ENCODE results near the gene BCAS1.

Gene BCAS1

DNA sequence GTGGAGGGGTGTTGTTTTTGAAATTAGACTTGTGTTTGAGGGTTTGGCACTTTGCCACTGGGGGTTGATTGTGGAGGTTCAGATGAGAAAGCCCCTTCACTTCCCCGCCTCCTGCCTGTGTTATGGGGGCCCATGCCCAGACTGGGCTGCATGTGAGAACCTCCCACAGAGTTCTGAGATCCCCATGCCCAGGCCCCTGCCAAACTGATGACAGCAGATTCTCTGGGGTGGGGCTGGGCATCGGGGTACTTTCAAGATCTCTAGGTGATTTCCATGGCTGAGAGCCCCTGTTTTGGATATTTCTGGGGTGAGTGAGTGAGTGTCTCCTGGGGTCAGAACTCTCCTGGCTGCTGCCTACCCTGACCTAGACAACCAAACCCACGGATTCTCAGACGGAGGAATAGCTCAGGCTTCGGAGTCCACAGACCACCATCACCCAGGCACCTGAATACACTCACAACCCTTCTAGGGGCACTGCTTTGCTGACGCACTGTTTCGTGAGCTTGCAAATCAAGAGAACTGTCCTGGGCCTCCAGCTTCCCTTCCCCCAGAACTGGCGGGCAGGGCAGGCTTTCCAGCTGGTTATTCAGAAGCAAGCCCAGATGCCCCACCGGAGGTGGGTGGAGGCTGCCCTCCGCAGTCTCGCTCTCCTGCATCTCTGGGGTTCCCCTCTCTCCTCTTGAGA is 6.3 kb downstream of the BCAS1 start (continued):
- TF ChIP-seq, protein P1, sequence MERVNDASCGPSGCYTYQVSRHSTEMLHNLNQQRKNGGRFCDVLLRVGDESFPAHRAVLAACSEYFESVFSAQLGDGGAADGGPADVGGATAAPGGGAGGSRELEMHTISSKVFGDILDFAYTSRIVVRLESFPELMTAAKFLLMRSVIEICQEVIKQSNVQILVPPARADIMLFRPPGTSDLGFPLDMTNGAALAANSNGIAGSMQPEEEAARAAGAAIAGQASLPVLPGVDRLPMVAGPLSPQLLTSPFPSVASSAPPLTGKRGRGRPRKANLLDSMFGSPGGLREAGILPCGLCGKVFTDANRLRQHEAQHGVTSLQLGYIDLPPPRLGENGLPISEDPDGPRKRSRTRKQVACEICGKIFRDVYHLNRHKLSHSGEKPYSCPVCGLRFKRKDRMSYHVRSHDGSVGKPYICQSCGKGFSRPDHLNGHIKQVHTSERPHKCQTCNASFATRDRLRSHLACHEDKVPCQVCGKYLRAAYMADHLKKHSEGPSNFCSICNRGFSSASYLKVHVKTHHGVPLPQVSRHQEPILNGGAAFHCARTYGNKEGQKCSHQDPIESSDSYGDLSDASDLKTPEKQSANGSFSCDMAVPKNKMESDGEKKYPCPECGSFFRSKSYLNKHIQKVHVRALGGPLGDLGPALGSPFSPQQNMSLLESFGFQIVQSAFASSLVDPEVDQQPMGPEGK (CRISPR knock-in tag; IDR thresholded peaks at IDR 0.05; ENCODE audit: borderline replicate concordance) = no peak
- TF ChIP-seq ZFP30 (CRISPR knock-in tag; IDR thresholded peaks at IDR 0.05) = no peak
- no peak for TF ChIP-seq ZNF8 (CRISPR knock-in tag; IDR thresholded peaks at IDR 0.05)

DNA sequence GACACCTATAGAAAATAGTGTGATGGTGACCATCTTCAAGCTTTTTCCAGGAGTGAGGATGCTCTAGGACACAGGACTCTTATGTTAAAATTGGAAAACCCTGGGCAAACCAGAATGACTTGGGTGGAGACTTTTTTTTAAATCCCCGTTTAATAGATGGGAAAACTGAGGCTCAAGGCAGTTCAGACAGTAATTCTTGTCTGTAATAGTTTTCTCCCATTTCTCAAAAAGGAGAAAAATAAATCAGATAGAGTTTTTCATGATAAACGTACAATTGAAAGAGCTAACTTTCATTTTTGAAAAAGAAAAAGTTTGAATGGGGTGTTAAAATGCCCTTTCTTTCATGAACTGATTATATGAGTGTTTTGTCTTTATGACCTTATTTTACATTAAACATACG is 6.8 kb downstream of the BCAS1 start:
- no peak for ATAC-seq
- no peak for TF ChIP-seq ISL1 (CRISPR knock-in tag; IDR thresholded peaks at IDR 0.05)
- TF ChIP-seq ESRRG (CRISPR knock-in tag; IDR thresholded peaks at IDR 0.05) = no peak
- TF ChIP-seq ZNF8 (CRISPR knock-in tag; IDR thresholded peaks at IDR 0.05) = no peak
- no peak for TF ChIP-seq ARNTL (CRISPR knock-in tag; IDR thresholded peaks at IDR 0.05; ENCODE audit: borderline replicate concordance, low read depth)
- TF ChIP-seq PPARA (CRISPR knock-in tag; IDR thresholded peaks at IDR 0.05; ENCODE audit: borderline replicate concordance) = no peak
- no peak for TF ChIP-seq TCF4 (CRISPR knock-in tag; IDR thresholded peaks at IDR 0.05; ENCODE audit: borderline replicate concordance)
- TF ChIP-seq, protein P2, sequence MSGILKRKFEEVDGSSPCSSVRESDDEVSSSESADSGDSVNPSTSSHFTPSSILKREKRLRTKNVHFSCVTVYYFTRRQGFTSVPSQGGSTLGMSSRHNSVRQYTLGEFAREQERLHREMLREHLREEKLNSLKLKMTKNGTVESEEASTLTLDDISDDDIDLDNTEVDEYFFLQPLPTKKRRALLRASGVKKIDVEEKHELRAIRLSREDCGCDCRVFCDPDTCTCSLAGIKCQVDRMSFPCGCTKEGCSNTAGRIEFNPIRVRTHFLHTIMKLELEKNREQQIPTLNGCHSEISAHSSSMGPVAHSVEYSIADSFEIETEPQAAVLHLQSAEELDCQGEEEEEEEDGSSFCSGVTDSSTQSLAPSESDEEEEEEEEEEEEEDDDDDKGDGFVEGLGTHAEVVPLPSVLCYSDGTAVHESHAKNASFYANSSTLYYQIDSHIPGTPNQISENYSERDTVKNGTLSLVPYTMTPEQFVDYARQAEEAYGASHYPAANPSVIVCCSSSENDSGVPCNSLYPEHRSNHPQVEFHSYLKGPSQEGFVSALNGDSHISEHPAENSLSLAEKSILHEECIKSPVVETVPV (CRISPR knock-in tag; IDR thresholded peaks at IDR 0.05) = no peak
- no peak for TF ChIP-seq RARB (CRISPR knock-in tag; IDR thresholded peaks at IDR 0.05)
- no peak for TF ChIP-seq OSR1 (CRISPR knock-in tag; IDR thresholded peaks at IDR 0.05)
- TF ChIP-seq ZNF70 (CRISPR knock-in tag; IDR thresholded peaks at IDR 0.05) = no peak
- no peak for TF ChIP-seq ZNF565 (CRISPR knock-in tag; conservative IDR thresholded peaks at IDR 0.05; ENCODE audit: low read depth)
- TF ChIP-seq, protein P3, sequence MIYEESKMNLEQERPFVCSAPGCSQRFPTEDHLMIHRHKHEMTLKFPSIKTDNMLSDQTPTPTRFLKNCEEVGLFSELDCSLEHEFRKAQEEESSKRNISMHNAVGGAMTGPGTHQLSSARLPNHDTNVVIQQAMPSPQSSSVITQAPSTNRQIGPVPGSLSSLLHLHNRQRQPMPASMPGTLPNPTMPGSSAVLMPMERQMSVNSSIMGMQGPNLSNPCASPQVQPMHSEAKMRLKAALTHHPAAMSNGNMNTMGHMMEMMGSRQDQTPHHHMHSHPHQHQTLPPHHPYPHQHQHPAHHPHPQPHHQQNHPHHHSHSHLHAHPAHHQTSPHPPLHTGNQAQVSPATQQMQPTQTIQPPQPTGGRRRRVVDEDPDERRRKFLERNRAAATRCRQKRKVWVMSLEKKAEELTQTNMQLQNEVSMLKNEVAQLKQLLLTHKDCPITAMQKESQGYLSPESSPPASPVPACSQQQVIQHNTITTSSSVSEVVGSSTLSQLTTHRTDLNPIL (CRISPR knock-in tag; IDR thresholded peaks at IDR 0.05; ENCODE audit: low read depth) = no peak
- TF ChIP-seq, protein P1 (CRISPR knock-in tag; IDR thresholded peaks at IDR 0.05; ENCODE audit: borderline replicate concordance) = no peak
- TF ChIP-seq ZFP3 (CRISPR knock-in tag; IDR thresholded peaks at IDR 0.05) = no peak
- TF ChIP-seq CSDC2 (CRISPR knock-in tag; IDR thresholded peaks at IDR 0.05) = no peak
- TF ChIP-seq BACH2 (CRISPR knock-in tag; IDR thresholded peaks at IDR 0.05; ENCODE audit: borderline replicate concordance) = no peak
- no peak for TF ChIP-seq TOX (CRISPR knock-in tag; IDR thresholded peaks at IDR 0.05; ENCODE audit: borderline replicate concordance)
- TF ChIP-seq, protein P4, sequence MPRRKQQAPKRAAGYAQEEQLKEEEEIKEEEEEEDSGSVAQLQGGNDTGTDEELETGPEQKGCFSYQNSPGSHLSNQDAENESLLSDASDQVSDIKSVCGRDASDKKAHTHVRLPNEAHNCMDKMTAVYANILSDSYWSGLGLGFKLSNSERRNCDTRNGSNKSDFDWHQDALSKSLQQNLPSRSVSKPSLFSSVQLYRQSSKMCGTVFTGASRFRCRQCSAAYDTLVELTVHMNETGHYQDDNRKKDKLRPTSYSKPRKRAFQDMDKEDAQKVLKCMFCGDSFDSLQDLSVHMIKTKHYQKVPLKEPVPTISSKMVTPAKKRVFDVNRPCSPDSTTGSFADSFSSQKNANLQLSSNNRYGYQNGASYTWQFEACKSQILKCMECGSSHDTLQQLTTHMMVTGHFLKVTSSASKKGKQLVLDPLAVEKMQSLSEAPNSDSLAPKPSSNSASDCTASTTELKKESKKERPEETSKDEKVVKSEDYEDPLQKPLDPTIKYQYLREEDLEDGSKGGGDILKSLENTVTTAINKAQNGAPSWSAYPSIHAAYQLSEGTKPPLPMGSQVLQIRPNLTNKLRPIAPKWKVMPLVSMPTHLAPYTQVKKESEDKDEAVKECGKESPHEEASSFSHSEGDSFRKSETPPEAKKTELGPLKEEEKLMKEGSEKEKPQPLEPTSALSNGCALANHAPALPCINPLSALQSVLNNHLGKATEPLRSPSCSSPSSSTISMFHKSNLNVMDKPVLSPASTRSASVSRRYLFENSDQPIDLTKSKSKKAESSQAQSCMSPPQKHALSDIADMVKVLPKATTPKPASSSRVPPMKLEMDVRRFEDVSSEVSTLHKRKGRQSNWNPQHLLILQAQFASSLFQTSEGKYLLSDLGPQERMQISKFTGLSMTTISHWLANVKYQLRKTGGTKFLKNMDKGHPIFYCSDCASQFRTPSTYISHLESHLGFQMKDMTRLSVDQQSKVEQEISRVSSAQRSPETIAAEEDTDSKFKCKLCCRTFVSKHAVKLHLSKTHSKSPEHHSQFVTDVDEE (CRISPR knock-in tag; IDR thresholded peaks at IDR 0.05) = no peak
- TF ChIP-seq ZC3H10 (CRISPR knock-in tag; IDR thresholded peaks at IDR 0.05) = no peak

DNA sequence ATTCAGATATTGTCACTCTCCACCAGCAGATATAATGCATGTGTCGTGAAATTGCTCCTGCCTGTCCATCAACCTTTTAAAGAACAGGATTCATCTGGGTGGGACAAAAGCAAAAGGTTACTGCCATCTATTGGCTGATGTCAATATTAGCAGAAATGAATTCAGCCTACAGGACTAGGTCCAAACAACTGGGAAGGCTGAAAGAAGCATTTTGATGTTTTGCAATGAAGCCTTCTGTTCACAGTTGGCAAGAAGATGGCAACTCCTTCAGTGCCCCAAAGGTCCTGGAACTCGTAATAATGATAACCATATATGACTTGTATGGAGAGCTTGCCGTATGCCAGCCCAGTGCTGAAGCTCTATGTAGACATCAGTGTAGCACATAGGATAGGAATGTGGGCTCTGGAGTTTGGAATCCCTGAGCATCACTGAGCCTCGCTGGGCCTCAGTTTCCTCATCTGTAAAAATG is 7.5 kb downstream of the BCAS1 start:
- peak; percentile 92 for ATAC-seq
- TF ChIP-seq ZNF8 (CRISPR knock-in tag; IDR thresholded peaks at IDR 0.05) (no peak), ZNF70 (CRISPR knock-in tag; IDR thresholded peaks at IDR 0.05) (no peak), RARB (CRISPR knock-in tag; IDR thresholded peaks at IDR 0.05) (no peak), PPARA (CRISPR knock-in tag; IDR thresholded peaks at IDR 0.05; ENCODE audit: borderline replicate concordance) (no peak), BACH2 (CRISPR knock-in tag; IDR thresholded peaks at IDR 0.05; ENCODE audit: borderline replicate concordance) (no peak)
